PC-9 (cell line): ENCODE results near the gene STK32A. TPM values are rescaled to one million over a fixed set of nuclear protein-coding genes. Genes with fewer than 3 reads are reported as not detected.

Experiments used
- BruUV-seq: library from RNA; stranded (reverse); fragments of 400-500 nt; replicated peaks from 2 replicates; lab custom pipeline; 2021; lab: Mats Ljungman, UMichigan
- CTCF ChIA-PET: fragments of 300-600 bp; sonication (Branson Sonifier 250); formaldehyde crosslinking; loops from one replicate; lab custom pipeline; 2022; ENCODE audit warnings: antibody characterized with exemption; lab: Charles Lee
- POLR2A ChIA-PET: fragments of 300-600 bp; sonication (Branson Sonifier 250); formaldehyde crosslinking; loops from one replicate; lab custom pipeline; 2022; ENCODE audit warnings: antibody characterized with exemption; ENCODE audit not compliant: unreplicated experiment; lab: Charles Lee
- DNase-seq, 2 experiments: peaks; one replicate each; pipeline versions ENCODE4 v3.0.0 to v3.0.0-alpha.2; 2015 to 2022; ENCODE audit warnings: mixed read lengths in 1 of 2
- H2AFZ ChIP-seq: fragments of 200-600 bp; sonication (generic); 2 replicates; pipeline ENCODE4 v1.8.1; 2017; ENCODE audit warnings: antibody characterized with exemption
- H3F3A ChIP-seq: fragments of 200-600 bp; sonication (generic); 2 replicates; pipeline ENCODE4 v1.8.1; 2017; ENCODE audit warnings: antibody characterized with exemption, mild to moderate bottlenecking, low read depth; ENCODE audit not compliant: insufficient read depth
- H3K27ac ChIP-seq: fragments of 200-600 bp; sonication (generic); 2 replicates; pipeline ENCODE4 v1.6.1; 2016; ENCODE audit warnings: mixed run types
- H3K27me3 ChIP-seq: fragments of 200-600 bp; sonication (generic); 2 replicates; pipeline ENCODE4 v1.6.1; 2016; ENCODE audit warnings: low read depth, mixed run types; ENCODE audit not compliant: insufficient read depth
- H3K36me3 ChIP-seq: fragments of 200-600 bp; sonication (generic); 2 replicates; pipeline ENCODE4 v1.6.1; 2016; ENCODE audit warnings: low read depth, mixed run types
- H3K4me1 ChIP-seq: fragments of 200-600 bp; sonication (generic); replicated peaks from 2 replicates; pipeline ENCODE4 v1.6.1; 2016; ENCODE audit warnings: mixed run types; ENCODE audit not compliant: insufficient read depth
- H3K4me2 ChIP-seq: fragments of 200-600 bp; sonication (generic); 2 replicates; pipeline ENCODE4 v1.6.1; 2017; ENCODE audit warnings: mixed run types
- H3K4me3 ChIP-seq: fragments of 200-600 bp; sonication (generic); 2 replicates; pipeline ENCODE4 v1.6.1; 2016; ENCODE audit warnings: mixed run types
- H3K79me2 ChIP-seq: fragments of 200-600 bp; sonication (generic); 2 replicates; pipeline ENCODE4 v1.6.1; 2017; ENCODE audit warnings: low read depth, mixed run types
- H3K9me2 ChIP-seq: fragments of 200-600 bp; sonication (generic); 2 replicates; pipeline ENCODE4 v1.8.1; 2017; ENCODE audit warnings: mild to moderate bottlenecking; ENCODE audit not compliant: insufficient read depth
- H3K9me3 ChIP-seq: fragments of 200-600 bp; sonication (generic); 2 replicates; pipeline ENCODE4 v1.8.1; 2016; ENCODE audit warnings: low read depth; ENCODE audit not compliant: insufficient read depth
- H4K20me1 ChIP-seq: fragments of 200-600 bp; sonication (generic); 2 replicates; pipeline ENCODE4 v1.8.1; 2017; ENCODE audit not compliant: insufficient read depth
- CTCF ChIP-seq: fragments of 200-600 bp; sonication (generic); conservative IDR thresholded peaks from 2 replicates; pipeline ENCODE4 v1.6.1; 2017; ENCODE audit warnings: mixed run types, antibody characterized with exemption, mild to moderate bottlenecking, moderate library complexity
- EZH2 ChIP-seq: fragments of 200-600 bp; sonication (generic); IDR thresholded peaks from 2 replicates; pipeline ENCODE4 v1.8.0; 2017; ENCODE audit warnings: antibody characterized with exemption, low read depth
- intact Hi-C: fragments of 100-400 bp; cut with micrococcal nuclease; formaldehyde crosslinking; loops from one replicate; pipeline ENCODE4 v1.10.0; 2022; ENCODE audit not compliant: unreplicated experiment
- total RNA-seq: library from RNA; stranded (reverse); gene quantifications from 2 replicates; pipeline ENCODE4 v1.2.3, GENCODE V29; 2021

The STK32A gene
- total RNA-seq, 1 experiment from 2014 or later: not detected

GRCh38 chr5:147430628-147431027 is 195.8 kb downstream of the STK32A start:
- Histone ChIP-seq H3K4me2 (no peak overlapping the region), H3F3A (no peaks in the 10 kb centered on the region), H3K27me3 (peaks cover 47% of the 10 kb centered on the region), H2AFZ (no peak overlapping the region), H3K4me1 (no peaks in the 10 kb centered on the region), H3K9me3 (no peaks in the 10 kb centered on the region), H4K20me1 (no peaks in the 10 kb centered on the region), H3K27ac (no peak overlapping the region), H3K79me2 (no peaks in the 10 kb centered on the region), H3K4me3 (no peak overlapping the region), H3K9me2 (no peaks in the 10 kb centered on the region), H3K36me3 (no peaks in the 10 kb centered on the region)
- no peak for TF ChIP-seq CTCF
- no peak for TF ChIP-seq EZH2
- intact Hi-C loops: no loop called here
- CTCF ChIA-PET: no interaction called here
- no peak for DNase-seq
- no TSS peak for BruUV-seq
- POLR2A ChIA-PET: no interaction called here

- H3F3A ChIP-seq: no peaks in the 10 kb centered on the region
- no TSS peak for BruUV-seq
- H3K9me3 ChIP-seq: no peaks in the 10 kb centered on the region
- H2AFZ ChIP-seq: no peak overlapping the region
- H3K27me3 ChIP-seq: peaks cover 57% of the 10 kb centered on the region
- no peaks in the 10 kb centered on the region for H3K36me3 ChIP-seq
- H3K4me2 ChIP-seq: no peak overlapping the region
- TF ChIP-seq CTCF: no peak
- no peak for TF ChIP-seq EZH2
- no peaks in the 10 kb centered on the region for H4K20me1 ChIP-seq
- no peaks in the 10 kb centered on the region for H3K79me2 ChIP-seq
- H3K4me3 ChIP-seq: no peak overlapping the region
- H3K9me2 ChIP-seq: no peaks in the 10 kb centered on the region
- intact Hi-C loops: no loop called here
- ChIA-PET POLR2A (no interaction called here), CTCF (no interaction called here)
- no peak overlapping the region for H3K27ac ChIP-seq
- DNase-seq: no peak
- H3K4me1 ChIP-seq: no peaks in the 10 kb centered on the region
Measured at GRCh38 chr5:147431586-147431985, 196.8 kb downstream of the STK32A start.

GRCh38 chr5:147432323-147432722 is 197.5 kb downstream of the STK32A start:
- Histone ChIP-seq H3K27ac (no peak overlapping the region), H3K36me3 (no peaks in the 10 kb centered on the region), H3K79me2 (no peaks in the 10 kb centered on the region), H4K20me1 (no peaks in the 10 kb centered on the region), H3K4me2 (no peak overlapping the region), H3F3A (no peaks in the 10 kb centered on the region), H3K4me1 (no peaks in the 10 kb centered on the region), H3K9me3 (no peaks in the 10 kb centered on the region), H3K4me3 (no peak overlapping the region), H3K27me3 (peaks cover 64% of the 10 kb centered on the region), H2AFZ (no peak overlapping the region), H3K9me2 (no peaks in the 10 kb centered on the region)
- intact Hi-C loops: no loop called here
- DNase-seq: no peak
- POLR2A ChIA-PET: no interaction called here
- CTCF ChIA-PET: no interaction called here
- TF ChIP-seq EZH2: no peak
- BruUV-seq: no TSS peak

GRCh38 chr5:147434049-147434448 is 199.2 kb downstream of the STK32A start:
- peaks cover 79% of the 10 kb centered on the region for H3K27me3 ChIP-seq
- TF ChIP-seq EZH2 (no peak), CTCF (no peak)
- no peaks in the 10 kb centered on the region for H3K9me3 ChIP-seq
- H3K9me2 ChIP-seq: no peaks in the 10 kb centered on the region
- no peak overlapping the region for H3K4me3 ChIP-seq
- no peak overlapping the region for H2AFZ ChIP-seq
- H3K36me3 ChIP-seq: no peaks in the 10 kb centered on the region
- DNase-seq: no peak
- no peaks in the 10 kb centered on the region for H3K4me1 ChIP-seq
- no peak overlapping the region for H3K4me2 ChIP-seq
- ChIA-PET CTCF (no interaction called here), POLR2A (no interaction called here)
- H3K27ac ChIP-seq: no peak overlapping the region
- BruUV-seq: no TSS peak
- H4K20me1 ChIP-seq: no peaks in the 10 kb centered on the region
- intact Hi-C loops: no loop called here
- H3F3A ChIP-seq: no peaks in the 10 kb centered on the region
- no peaks in the 10 kb centered on the region for H3K79me2 ChIP-seq
